ENCODE results near the gene STAT1. TPM values are rescaled to one million over a fixed set of nuclear protein-coding genes. Genes with fewer than 3 reads are reported as not detected.

STAT1 gene
- total and polyA plus RNA-seq, 9 of the 15 experiments (the other 6 are each of a cell fraction or from before 2014, with no cell fraction given), result 8.7 to 34.4 (median 26.8) TPM

- Histone ChIP-seq H3K79me2 (ENCODE audit: control insufficient read depth, insufficient read depth, low read length) (no peaks in the 10 kb centered on the region), H3K4me3 (no peak overlapping the region), H4K20me1 (replicated peaks; ENCODE audit: control insufficient read depth, insufficient read depth, low read length) (no peaks in the 10 kb centered on the region), H3K27ac (ENCODE audit: extremely low read depth, low read depth, low read length) (no peak overlapping the region), H3K9me1 (ENCODE audit: control insufficient read depth, insufficient read depth, low read length) (no peaks in the 10 kb centered on the region), H3K9ac (ENCODE audit: insufficient read depth in 1 of 2, low read depth in 2 of 2, low read length in 2 of 2) (no peak overlapping the region), H3K9me3 (replicated peaks; ENCODE audit: control insufficient read depth, insufficient read depth, low read depth, low read length) (no peaks in the 10 kb centered on the region), H3K36me3 (ENCODE audit: control insufficient read depth, insufficient read depth, low read length) (peaks cover 95% of the 10 kb centered on the region), H3K27me3 (ENCODE audit: control insufficient read depth in 2 of 2, insufficient read depth in 2 of 2, low read length in 2 of 2) (no peaks in the 10 kb centered on the region), H2AFZ (ENCODE audit: low read depth, low read length) (no peak overlapping the region), H3K4me2 (ENCODE audit: insufficient read depth, low read length) (no peak overlapping the region), H3K4me1 (replicated peaks in 1 of 2; ENCODE audit: control insufficient read depth in 2 of 2, insufficient read depth in 2 of 2, low read length in 2 of 2) (no peaks in the 10 kb centered on the region)
- no TSS peak for BruUV-seq (replicated peaks)
- no peak for DNase-seq (ENCODE audit: extremely low read depth in 1 of 4, low spot score in 3 of 4)
- ChIA-PET CTCF (ENCODE audit: low intra/inter-chr PET ratio) (no interaction called here), POLR2A (interaction anchor here (0.6 kb wide), 1 partner anchor 28 kb away, joined by 3 read pairs; no protein-coding TSS in a partner anchor)
- no peak for ATAC-seq
- intact Hi-C loops (cut with micrococcal nuclease) (no loop called here), in situ Hi-C loops (cut with MboI) (no loop called here)
- TF ChIP-seq YBX1 (IDR thresholded peaks at IDR 0.05), result no peak
- no peak for TF ChIP-seq GATA2 (CRISPR knock-in tag; IDR thresholded peaks at IDR 0.05)
- TF ChIP-seq TSHZ1 (CRISPR knock-in tag; IDR thresholded peaks at IDR 0.05), result no peak
- no peak for TF ChIP-seq ZBTB49 (CRISPR knock-in tag; IDR thresholded peaks at IDR 0.05; ENCODE audit: borderline replicate concordance)
- no peak for TF ChIP-seq PHF20 (IDR thresholded peaks at IDR 0.05; ENCODE audit: partially characterized antibody)
- no peak for TF ChIP-seq MCM7 (IDR thresholded peaks at IDR 0.05)
- TF ChIP-seq SMC3 (conservative IDR thresholded peaks at IDR 0.05; ENCODE audit: insufficient read depth, low read depth, low read length), result no peak
- 100% methylated on average over 1 of the region's 2 CpGs for WGBS (ENCODE audit: insufficient coverage, low coverage, missing lambda C conversion rate)
- no peak for FAIRE-seq
Observed at GRCh38 chr2:191001032-191001431, 12.9 kb downstream of the STAT1 start.

All from K562 (cell line).